T-cell (primary cell): Measurements from ENCODE around the gene STAG3. TPM values are rescaled to one million over a fixed set of nuclear protein-coding genes. Genes with fewer than 3 reads are reported as not detected.
A peak's percentile ranks its signal among the peaks of the same experiment; 100 is the strongest.

Source experiments
- ATAC-seq, 4 experiments: fragments of 200-7000 bp in 3 of 4; fragments of 150-1000 bp in 1 of 4; cut with Tn5 transposase; replicated peaks in 1 of 4; 1 replicate in 3 of 4; 2 replicates in 1 of 4; pipeline ENCODE4 v1.10.0; 2021; ENCODE audit warnings: moderate library complexity in 3 of 4, mild to moderate bottlenecking in 2 of 4, moderate number of reproducible peaks in 1 of 4
- CTCF ChIA-PET, 2 donors: fragments of 300-600 bp; sonication (Branson Sonifier 250); formaldehyde crosslinking; loops; one replicate each; lab custom pipeline; 2022; ENCODE audit warnings: antibody characterized with exemption in 2 of 2; lab: Charles Lee
- POLR2A ChIA-PET, 2 donors: fragments of 300-600 bp; sonication (Branson Sonifier 250); formaldehyde crosslinking; loops; one replicate each; lab custom pipeline; 2022; ENCODE audit warnings: antibody characterized with exemption in 2 of 2; lab: Charles Lee
- DNase-seq, 35 experiments: peaks; one replicate each; pipeline versions ENCODE4 v3.0.0 to v3.0.0-alpha.2; 2013 to 2023
- H3K27ac ChIP-seq: one replicate; pipeline ENCODE4 v1.5.1; 2013; ENCODE audit warnings: low read length
- H3K27me3 ChIP-seq, 2 experiments: replicated peaks in 1 of 2; 1 replicate in 1 of 2; 2 replicates in 1 of 2; pipeline versions ENCODE4 v1.6.1 to v1.7.0; 2013; ENCODE audit warnings: low read length in 1 of 2, mixed read lengths in 1 of 2; ENCODE audit not compliant: control insufficient read depth in 2 of 2, insufficient read depth in 2 of 2; ENCODE audit errors: extremely low read depth in 1 of 2
- H3K36me3 ChIP-seq, 2 donors: 1 replicate in 1 of 2; 2 replicates in 1 of 2; pipeline versions ENCODE4 v1.6.1 to v1.7.0; 2013; ENCODE audit warnings: low read length in 1 of 2; ENCODE audit not compliant: control insufficient read depth in 2 of 2, insufficient read depth in 1 of 2; ENCODE audit errors: extremely low read depth in 1 of 2
- H3K4me1 ChIP-seq, 2 experiments: 1 replicate in 1 of 2; 2 replicates in 1 of 2; pipeline versions ENCODE4 v1.6.1 to v1.7.0; 2013; ENCODE audit warnings: low read length in 2 of 2, mixed read lengths in 1 of 2; ENCODE audit not compliant: insufficient read depth in 2 of 2, control insufficient read depth in 1 of 2; ENCODE audit errors: extremely low read depth in 1 of 2
- H3K4me3 ChIP-seq, 2 donors: 1 replicate in 1 of 2; 2 replicates in 1 of 2; pipeline versions ENCODE4 v1.5.1 to v1.7.0; 2013; ENCODE audit warnings: mild to moderate bottlenecking in 2 of 2, low read length in 1 of 2, moderate library complexity in 1 of 2; ENCODE audit not compliant: control insufficient read depth in 1 of 2; ENCODE audit errors: extremely low read depth in 1 of 2
- H3K9me3 ChIP-seq: 2 replicates; pipeline ENCODE4 v1.7.0; 2013
- H3K27ac Mint-ChIP-seq, 2 donors: one replicate each; pipeline ENCODE4 v1.8.0; 2020 to 2021; ENCODE audit warnings: mild to moderate bottlenecking in 2 of 2, mixed read lengths in 2 of 2
- H3K27me3 Mint-ChIP-seq, 2 donors: one replicate each; pipeline ENCODE4 v1.8.0; 2021 to 2022; ENCODE audit warnings: mixed read lengths in 2 of 2
- H3K36me3 Mint-ChIP-seq: one replicate; pipeline ENCODE4 v1.8.0; 2021; ENCODE audit warnings: mixed read lengths
- H3K4me1 Mint-ChIP-seq, 3 donors: one replicate each; pipeline ENCODE4 v1.8.0; 2020 to 2022; ENCODE audit warnings: mixed read lengths in 3 of 3, mild to moderate bottlenecking in 1 of 3
- H3K4me3 Mint-ChIP-seq, 3 donors: one replicate each; pipeline ENCODE4 v1.8.0; 2020 to 2022; ENCODE audit warnings: mild to moderate bottlenecking in 3 of 3, mixed read lengths in 3 of 3, moderate library complexity in 3 of 3
- H3K9me3 Mint-ChIP-seq, 3 donors: one replicate each; pipeline ENCODE4 v1.8.0; 2020 to 2022; ENCODE audit warnings: mixed read lengths in 3 of 3
- WGBS: methylation state at CpG from one replicate; pipeline ENCODE4 v1.1.5; 2013; ENCODE audit warnings: missing lambda C conversion rate; ENCODE audit not compliant: insufficient coverage; 5-methylcytosine and 5-hydroxymethylcytosine counted together
- total RNA-seq, 35 experiments: library from RNA in 6 of 35; stranded (reverse) in 6 of 35; fragments of 120-200 nt in 1 of 35; gene quantifications; one replicate each; pipeline versions ENCODE4 v1.2.1 to v1.2.4 and lab custom pipeline; 2013 to 2026

STAG3 gene
- total RNA-seq, 5 donors from 2014 or later (not counting 1 experiment from before 2014, with no cell fraction given): 4.8 to 8.7 (median 7.3) TPM

DNA sequence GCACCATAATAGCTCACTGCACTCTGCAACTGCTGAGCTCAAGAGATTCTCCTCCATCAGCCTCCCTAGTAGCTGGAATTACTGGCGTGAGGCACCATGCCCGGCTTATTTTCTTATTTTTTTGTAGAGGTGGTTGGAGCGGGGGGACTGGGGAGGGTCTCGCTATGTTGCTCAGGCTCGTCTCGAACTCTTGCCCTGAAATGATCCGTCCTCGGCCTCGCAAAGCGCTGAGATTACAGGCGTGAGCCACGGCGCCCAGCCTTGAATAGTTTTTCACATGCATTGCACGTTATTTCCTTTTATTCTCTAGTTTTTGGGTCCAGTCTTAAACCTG, 29.5 kb upstream of the STAG3 start:
- H3K27ac ChIP-seq: peak overlapping the region; percentile 95
- DNase-seq (peak in 1 of 35 experiments; percentile 15), ATAC-seq (peak in 3 of 4 experiments; percentile 6 to 12 (median 11))
- H3K4me3 Mint-ChIP-seq: peak overlapping the region; percentile 91 to 99 (median 98)
- peak overlapping the region; percentile 99 for H3K27ac Mint-ChIP-seq
- H3K4me3 ChIP-seq: peak overlapping the region; percentile 52 to 99
- no peaks in the 10 kb centered on the region for H3K27me3 Mint-ChIP-seq
- no peaks in the 10 kb centered on the region for H3K27me3 ChIP-seq
- CTCF ChIA-PET: interaction anchor here (0.6 to 1.4 kb wide), 18 partner anchors 9 to 235 kb away, joined by 3 to 13 read pairs (median 4); partner anchors contain the start of genes CNPY4 (in 1 of the 2), GAL3ST4 (in 1 of the 2), GPC2 (in 1 of the 2) and MBLAC1 (in 1 of the 2)
- peaks cover 12% of the 10 kb centered on the region for H3K36me3 Mint-ChIP-seq
- POLR2A ChIA-PET: interaction anchor here (0.6 to 1.0 kb wide), 6 partner anchors 28 to 1104 kb away, joined by 3 to 6 read pairs (median 4); partner anchors contain the start of genes VGF (in 1 of the 2) and ZCWPW1 (in 1 of the 2)
- H3K4me1 Mint-ChIP-seq: peaks cover 37 to 42% (median 39%) of the 10 kb centered on the region in 3 donors
- no peaks in the 10 kb centered on the region for H3K9me3 ChIP-seq
- WGBS: 7% methylated on average over 11 of the region's 14 CpGs
- peaks cover 9 to 33% of the 10 kb centered on the region in 2 experiments for H3K4me1 ChIP-seq
- H3K36me3 ChIP-seq: peaks cover 0 to 16% of the 10 kb centered on the region in 2 donors
- H3K9me3 Mint-ChIP-seq: no peaks in the 10 kb centered on the region

- peaks cover 42 to 45% (median 43%) of the 10 kb centered on the region in 3 donors for H3K4me1 Mint-ChIP-seq
- POLR2A ChIA-PET: interaction anchor here (0.6 to 1.0 kb wide), 5 partner anchors 67 to 1104 kb away, joined by 3 to 6 read pairs (median 4); partner anchors contain the start of gene ZCWPW1 (in 1 of the 2)
- CTCF ChIA-PET: interaction anchor here (0.5 to 1.4 kb wide), 19 partner anchors 10 to 484 kb away, joined by 3 to 13 read pairs (median 4); partner anchors contain the start of genes CNPY4 (in 1 of the 2), GAL3ST4 (in 1 of the 2), GPC2 (in 1 of the 2) and MBLAC1 (in 1 of the 2)
- Histone ChIP-seq H3K4me1 (peaks cover 9 to 36% of the 10 kb centered on the region in 2 experiments), H3K27ac (peak within 1 kb of the TSS; percentile 95), H3K36me3 (peaks cover 0 to 21% of the 10 kb centered on the region in 2 donors), H3K27me3 (no peaks in the 10 kb centered on the region), H3K9me3 (no peaks in the 10 kb centered on the region), H3K4me3 (peak within 1 kb of the TSS; percentile 83 to 99)
- H3K36me3 Mint-ChIP-seq: peaks cover 17% of the 10 kb centered on the region
- ATAC-seq: peak; percentile 93 to 98 (median 95)
- 0% methylated on average over 25 of the region's 46 CpGs for WGBS
- no peaks in the 10 kb centered on the region for H3K9me3 Mint-ChIP-seq
- H3K4me3 Mint-ChIP-seq: peak within 1 kb of the TSS; percentile 91 to 99 (median 98)
- peak within 1 kb of the TSS; percentile 99 for H3K27ac Mint-ChIP-seq
- peak; percentile 86 to 99 (median 98) for DNase-seq
- H3K27me3 Mint-ChIP-seq: no peaks in the 10 kb centered on the region
Observed at GRCh38 chr7:100148559-100149328, 29.0 kb upstream of the STAG3 start, which contains the start of gene LAMTOR4. LAMTOR4 (plus strand) TSS chr7:100148918; CDS start chr7:100148973, 55 bp downstream.

GRCh38 chr7:100152404-100152803, 25.3 kb upstream of the STAG3 start:
- H3K36me3 Mint-ChIP-seq: peaks cover 25% of the 10 kb centered on the region
- POLR2A ChIA-PET: no interaction called here
- peaks cover 17 to 68% of the 10 kb centered on the region in 2 experiments for H3K4me1 ChIP-seq
- no peaks in the 10 kb centered on the region for H3K9me3 ChIP-seq
- peak overlapping the region; percentile 53 to 81 for H3K27ac Mint-ChIP-seq
- H3K9me3 Mint-ChIP-seq: no peaks in the 10 kb centered on the region
- no peak overlapping the region for H3K4me3 ChIP-seq
- H3K27me3 ChIP-seq: no peaks in the 10 kb centered on the region
- no peaks in the 10 kb centered on the region for H3K27me3 Mint-ChIP-seq
- DNase-seq: no peak
- CTCF ChIA-PET: interaction anchor here in 1 of 2 donors (0.6 kb wide), 1 partner anchor 1138 kb away, joined by 6 read pairs; no protein-coding TSS in a partner anchor
- H3K4me3 Mint-ChIP-seq: peak overlapping the region in 1 of 3 donors; percentile 9
- H3K27ac ChIP-seq: peak overlapping the region; percentile 12
- ATAC-seq: no peak
- peaks cover 66 to 70% (median 69%) of the 10 kb centered on the region in 3 donors for H3K4me1 Mint-ChIP-seq
- H3K36me3 ChIP-seq: peaks cover 19 to 51% of the 10 kb centered on the region in 2 donors

GRCh38 chr7:100152937-100153666, 24.6 kb upstream of the STAG3 start:
- CTCF ChIA-PET: no interaction called here
- no peak overlapping the region for H3K4me3 Mint-ChIP-seq
- peak overlapping the region; percentile 56 to 81 for H3K27ac Mint-ChIP-seq
- peaks cover 71% of the 10 kb centered on the region in 3 donors for H3K4me1 Mint-ChIP-seq
- peak overlapping the region; percentile 12 for H3K27ac ChIP-seq
- H3K27me3 Mint-ChIP-seq: no peaks in the 10 kb centered on the region
- peaks cover 28% of the 10 kb centered on the region for H3K36me3 Mint-ChIP-seq
- no peak for DNase-seq
- H3K9me3 Mint-ChIP-seq: no peaks in the 10 kb centered on the region
- H3K4me1 ChIP-seq: peaks cover 19 to 71% of the 10 kb centered on the region in 2 experiments
- no peak for ATAC-seq
- POLR2A ChIA-PET: no interaction called here
- H3K27me3 ChIP-seq: no peaks in the 10 kb centered on the region
- WGBS: 94% methylated on average over 14 of the region's 18 CpGs
- no peaks in the 10 kb centered on the region for H3K9me3 ChIP-seq
- H3K36me3 ChIP-seq: peaks cover 19 to 53% of the 10 kb centered on the region in 2 donors
- H3K4me3 ChIP-seq: no peak overlapping the region

DNA sequence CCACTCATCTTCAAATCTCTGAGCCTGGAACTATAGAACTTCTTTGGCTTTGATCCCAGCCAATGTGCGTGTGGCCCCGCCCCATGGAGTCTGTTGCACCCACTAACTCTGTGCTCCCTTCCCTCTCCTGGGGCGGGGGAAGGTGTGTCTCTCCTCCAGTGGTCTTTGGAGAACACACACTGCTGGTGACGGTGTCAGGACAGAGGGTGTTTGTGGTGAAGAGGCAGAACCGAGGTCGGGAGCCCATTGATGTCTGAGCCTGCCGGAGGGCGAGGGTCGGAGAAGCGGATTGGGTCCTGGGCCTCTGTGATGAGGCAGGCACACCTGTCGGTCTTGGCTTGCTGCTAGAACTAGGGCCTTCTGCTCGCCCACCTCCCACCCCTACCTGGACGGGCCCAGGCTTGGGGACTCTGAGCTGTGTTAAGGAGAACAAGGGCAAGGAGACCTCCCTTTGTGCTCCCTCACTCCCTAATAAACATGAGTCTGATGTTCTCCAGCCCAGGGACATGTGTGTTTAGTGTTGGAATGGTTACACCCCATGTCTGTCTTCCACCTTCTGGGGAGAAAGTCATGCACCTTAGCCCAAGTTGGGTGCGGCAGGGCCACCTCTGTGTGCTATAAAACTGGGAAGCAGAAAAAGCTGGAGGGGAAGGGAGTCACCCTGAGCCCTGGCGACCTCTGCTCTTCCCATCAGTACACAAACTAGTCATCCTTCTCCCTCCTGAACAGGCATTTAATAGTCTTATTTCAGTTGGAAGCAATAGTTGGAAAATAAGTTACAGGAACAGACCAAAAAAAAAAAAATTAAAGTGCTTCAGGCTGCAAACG, 23.8 kb upstream of the STAG3 start:
- Mint-ChIP-seq H3K36me3 (peaks cover 28% of the 10 kb centered on the region), H3K9me3 (no peaks in the 10 kb centered on the region), H3K4me3 (no peak overlapping the region), H3K27ac (peak overlapping the region; percentile 56 to 60), H3K4me1 (peaks cover 65 to 67% (median 67%) of the 10 kb centered on the region in 3 donors), H3K27me3 (no peaks in the 10 kb centered on the region)
- Histone ChIP-seq H3K9me3 (no peaks in the 10 kb centered on the region), H3K36me3 (peaks cover 19 to 53% of the 10 kb centered on the region in 2 donors), H3K27ac (no peak overlapping the region), H3K27me3 (no peaks in the 10 kb centered on the region), H3K4me3 (no peak overlapping the region), H3K4me1 (peaks cover 20 to 71% of the 10 kb centered on the region in 2 experiments)
- ChIA-PET POLR2A (no interaction called here), CTCF (no interaction called here)
- WGBS: no CpG with 5 or more reads among the region's 16 CpGs
- no peak for DNase-seq
- no peak for ATAC-seq
